PC-9 (cell line): Measurements from ENCODE around the gene OSCAR.

ENCODE experiments used
- CTCF ChIP-seq: fragments of 200-600 bp; sonication (generic); conservative IDR thresholded peaks from 2 replicates; pipeline ENCODE4 v1.6.1; 2017; ENCODE audit warnings: mixed run types, antibody characterized with exemption, mild to moderate bottlenecking, moderate library complexity
- EZH2 ChIP-seq: fragments of 200-600 bp; sonication (generic); IDR thresholded peaks from 2 replicates; pipeline ENCODE4 v1.8.0; 2017; ENCODE audit warnings: antibody characterized with exemption, low read depth

GRCh38 chr19:54106716-54107115, 6.1 kb upstream of the OSCAR start:
- TF ChIP-seq CTCF (no peak), EZH2 (no peak)
